ENCODE measurements around the gene GLYR1. TPM values are rescaled to one million over a fixed set of nuclear protein-coding genes. Genes with fewer than 3 reads are reported as not detected.

Gene GLYR1
- total RNA-seq, 1 experiment from 2014 or later = 135 TPM

GRCh38 chr16:4788910-4789309, 58.2 kb downstream of the GLYR1 start:
- ChIA-PET CTCF (interaction anchor here (0.7 kb wide), 1 partner anchor 43 kb away, joined by 4 read pairs; no protein-coding TSS in a partner anchor), POLR2A (ENCODE audit: unreplicated experiment) (interaction anchor here (0.7 kb wide), 1 partner anchor 10 kb away, joined by 3 read pairs; no protein-coding TSS in a partner anchor)
- DNase-seq = no peak
- no peaks in the 10 kb centered on the region for H3K79me2 ChIP-seq (ENCODE audit: low read depth)
- H3K27me3 ChIP-seq (ENCODE audit: insufficient read depth, low read depth) = no peaks in the 10 kb centered on the region
- no peaks in the 10 kb centered on the region for H4K20me1 ChIP-seq (ENCODE audit: insufficient read depth)
- H3K9me2 ChIP-seq (ENCODE audit: insufficient read depth) = no peaks in the 10 kb centered on the region
- H3K36me3 ChIP-seq (ENCODE audit: low read depth) = no peaks in the 10 kb centered on the region
- intact Hi-C loops (cut with micrococcal nuclease; ENCODE audit: unreplicated experiment) = no loop called here
- H3K27ac ChIP-seq = no peak overlapping the region
- H3K4me3 ChIP-seq = no peak overlapping the region
- H3F3A ChIP-seq (ENCODE audit: insufficient read depth, low read depth) = peaks cover 20% of the 10 kb centered on the region; the same call in 1 of the 2 replicates
- no peak overlapping the region for H3K4me2 ChIP-seq
- no peaks in the 10 kb centered on the region for H3K9me3 ChIP-seq (ENCODE audit: insufficient read depth, low read depth)
- peaks cover 32% of the 10 kb centered on the region for H3K4me1 ChIP-seq (replicated peaks; ENCODE audit: insufficient read depth)
- TF ChIP-seq EZH2 (IDR thresholded peaks at IDR 0.05; ENCODE audit: low read depth) (no peak), CTCF (conservative IDR thresholded peaks at IDR 0.05) (no peak)
- no peak overlapping the region for H2AFZ ChIP-seq
- no TSS peak for BruUV-seq (replicated peaks)

DNA sequence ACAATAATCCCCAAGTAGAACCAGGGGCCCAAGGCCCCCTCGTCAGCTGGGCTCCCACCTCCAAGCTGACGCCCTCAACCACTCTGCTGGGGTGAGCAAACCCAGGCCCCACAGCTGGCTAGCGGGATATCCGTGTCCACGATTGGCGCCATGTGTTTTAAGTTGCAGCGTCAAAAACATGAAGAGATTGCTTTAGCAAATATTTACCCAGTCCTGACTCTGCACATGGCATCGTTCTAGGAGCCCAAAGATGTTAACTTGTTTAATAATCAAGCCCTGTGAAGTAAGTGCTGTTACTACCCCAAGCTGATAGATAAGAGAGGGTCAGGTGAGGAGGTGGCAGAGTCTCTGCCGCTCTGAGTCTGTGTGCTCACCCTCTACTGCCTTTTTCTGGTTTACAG, 58.6 kb downstream of the GLYR1 start:
- TF ChIP-seq CTCF (conservative IDR thresholded peaks at IDR 0.05) = no peak
- no peak for TF ChIP-seq EZH2 (IDR thresholded peaks at IDR 0.05; ENCODE audit: low read depth)
- ChIA-PET POLR2A (ENCODE audit: unreplicated experiment) (interaction anchor here (0.7 kb wide), 1 partner anchor 10 kb away, joined by 3 read pairs; no protein-coding TSS in a partner anchor), CTCF (interaction anchor here (0.7 kb wide), 1 partner anchor 19 kb away, joined by 3 read pairs; no protein-coding TSS in a partner anchor)
- no peaks in the 10 kb centered on the region for H3K27me3 ChIP-seq (ENCODE audit: insufficient read depth, low read depth)
- peaks cover 20% of the 10 kb centered on the region; the same call in 1 of the 2 replicates for H3F3A ChIP-seq (ENCODE audit: insufficient read depth, low read depth)
- BruUV-seq (replicated peaks) = no TSS peak
- no peaks in the 10 kb centered on the region for H3K9me3 ChIP-seq (ENCODE audit: insufficient read depth, low read depth)
- DNase-seq = no peak
- no peak overlapping the region for H3K4me2 ChIP-seq
- peaks cover 32% of the 10 kb centered on the region for H3K4me1 ChIP-seq (replicated peaks; ENCODE audit: insufficient read depth)
- H4K20me1 ChIP-seq (ENCODE audit: insufficient read depth) = no peaks in the 10 kb centered on the region
- H3K79me2 ChIP-seq (ENCODE audit: low read depth) = no peaks in the 10 kb centered on the region
- H2AFZ ChIP-seq = no peak overlapping the region
- H3K9me2 ChIP-seq (ENCODE audit: insufficient read depth) = no peaks in the 10 kb centered on the region
- no peak overlapping the region for H3K4me3 ChIP-seq
- no peak overlapping the region for H3K27ac ChIP-seq
- intact Hi-C loops (cut with micrococcal nuclease; ENCODE audit: unreplicated experiment) = no loop called here
- no peaks in the 10 kb centered on the region for H3K36me3 ChIP-seq (ENCODE audit: low read depth)

DNA sequence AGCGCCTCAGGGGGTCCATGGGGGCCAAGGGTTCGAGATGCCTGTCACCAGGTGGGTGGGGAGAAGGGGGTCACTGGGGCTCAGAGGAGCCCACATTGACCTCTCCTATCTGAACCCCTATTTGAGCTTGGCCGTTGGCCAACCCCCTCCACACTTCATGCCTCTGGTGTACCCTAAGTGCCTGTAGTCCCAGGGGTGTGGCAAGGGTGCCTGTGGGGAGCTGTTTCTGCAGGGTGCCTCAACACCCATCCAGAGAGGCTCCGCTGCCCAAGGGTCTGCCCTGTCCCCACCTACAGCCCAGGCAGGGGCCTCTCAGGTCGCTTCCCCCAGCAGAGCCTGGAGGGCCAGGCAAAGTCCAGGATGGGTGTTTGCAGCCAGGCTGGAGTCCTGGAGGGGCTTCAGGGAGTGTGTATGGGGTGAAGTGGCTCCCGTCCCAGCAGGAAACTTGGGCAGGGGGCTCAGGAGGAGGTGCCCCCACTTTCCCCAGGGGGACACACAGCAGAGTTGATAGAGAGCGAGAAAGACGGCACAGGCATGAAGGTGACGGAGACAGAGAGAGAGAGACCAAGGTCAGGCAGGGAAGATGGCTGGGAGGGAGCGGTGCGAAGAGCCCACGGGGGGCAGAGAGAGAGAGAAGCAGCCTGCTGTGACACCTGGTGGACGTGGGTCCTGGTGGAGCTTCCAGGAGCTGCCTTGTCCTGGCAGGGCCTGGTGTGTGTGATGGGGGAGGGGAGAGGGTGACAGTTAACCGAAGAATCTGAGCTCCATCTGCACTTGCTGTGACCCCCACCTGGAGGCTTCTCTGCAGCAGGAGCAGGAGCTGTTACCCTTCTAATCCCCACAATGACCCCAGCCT, 59.2 kb downstream of the GLYR1 start, which contains the start of gene SEPTIN12:
SEPTIN12 (minus strand) TSS at position 719 of the 856 bp plus-strand sequence; CDS start at position 19, 700 bp downstream.
- BruUV-seq (replicated peaks) = no TSS peak
- no peaks in the 10 kb centered on the region for H3K27me3 ChIP-seq (ENCODE audit: insufficient read depth, low read depth)
- TF ChIP-seq CTCF (conservative IDR thresholded peaks at IDR 0.05) (no peak), EZH2 (IDR thresholded peaks at IDR 0.05; ENCODE audit: low read depth) (no peak)
- no peak within 1 kb of the TSS for H3K4me2 ChIP-seq
- no peaks in the 10 kb centered on the region for H3K79me2 ChIP-seq (ENCODE audit: low read depth)
- intact Hi-C loops (cut with micrococcal nuclease; ENCODE audit: unreplicated experiment) = no loop called here
- H3K9me3 ChIP-seq (ENCODE audit: insufficient read depth, low read depth) = no peaks in the 10 kb centered on the region
- H3F3A ChIP-seq (ENCODE audit: insufficient read depth, low read depth) = peaks cover 16% of the 10 kb centered on the region; the same call in 1 of the 2 replicates
- H3K9me2 ChIP-seq (ENCODE audit: insufficient read depth) = no peaks in the 10 kb centered on the region
- ChIA-PET CTCF (interaction anchor here (0.7 kb wide), 1 partner anchor 18 kb away, joined by 3 read pairs; no protein-coding TSS in a partner anchor), POLR2A (ENCODE audit: unreplicated experiment) (no interaction called here)
- no peak within 1 kb of the TSS for H3K4me3 ChIP-seq
- H3K36me3 ChIP-seq (ENCODE audit: low read depth) = no peaks in the 10 kb centered on the region
- DNase-seq = no peak
- H3K27ac ChIP-seq = no peak within 1 kb of the TSS
- H4K20me1 ChIP-seq (ENCODE audit: insufficient read depth) = no peaks in the 10 kb centered on the region
- H2AFZ ChIP-seq = no peak within 1 kb of the TSS
- H3K4me1 ChIP-seq (replicated peaks; ENCODE audit: insufficient read depth) = peaks cover 32% of the 10 kb centered on the region
